Panc1 (cell line): Measurements from ENCODE around the gene GCNA.

ENCODE experiments used
- POLR2AphosphoS5 ChIP-seq: IDR thresholded peaks from 2 replicates; pipeline ENCODE4 v1.6.1; 2012; ENCODE audit warnings: mild to moderate bottlenecking, low read depth, low read length, moderate library complexity
- REST ChIP-seq, 2 experiments: IDR thresholded peaks; 2 replicates each; pipeline ENCODE4 v1.6.1; 2011 to 2012; ENCODE audit warnings: low read depth in 2 of 2, control low read depth in 1 of 2, low read length in 1 of 2, mild to moderate bottlenecking in 1 of 2, moderate library complexity in 1 of 2; ENCODE audit not compliant: insufficient read depth in 1 of 2
- SIN3A ChIP-seq: IDR thresholded peaks from 2 replicates; pipeline ENCODE4 v1.6.1; 2012; ENCODE audit warnings: low read depth, mild to moderate bottlenecking, low read length, moderate library complexity, borderline replicate concordance; ENCODE audit not compliant: insufficient read depth
- TF ChIP-seq, protein P1 (sequence below): fragments of 450-650 bp; IDR thresholded peaks from 2 replicates; pipeline ENCODE4 v1.5.1; 2017; ENCODE audit warnings: mild to moderate bottlenecking

- TF ChIP-seq, protein P1, sequence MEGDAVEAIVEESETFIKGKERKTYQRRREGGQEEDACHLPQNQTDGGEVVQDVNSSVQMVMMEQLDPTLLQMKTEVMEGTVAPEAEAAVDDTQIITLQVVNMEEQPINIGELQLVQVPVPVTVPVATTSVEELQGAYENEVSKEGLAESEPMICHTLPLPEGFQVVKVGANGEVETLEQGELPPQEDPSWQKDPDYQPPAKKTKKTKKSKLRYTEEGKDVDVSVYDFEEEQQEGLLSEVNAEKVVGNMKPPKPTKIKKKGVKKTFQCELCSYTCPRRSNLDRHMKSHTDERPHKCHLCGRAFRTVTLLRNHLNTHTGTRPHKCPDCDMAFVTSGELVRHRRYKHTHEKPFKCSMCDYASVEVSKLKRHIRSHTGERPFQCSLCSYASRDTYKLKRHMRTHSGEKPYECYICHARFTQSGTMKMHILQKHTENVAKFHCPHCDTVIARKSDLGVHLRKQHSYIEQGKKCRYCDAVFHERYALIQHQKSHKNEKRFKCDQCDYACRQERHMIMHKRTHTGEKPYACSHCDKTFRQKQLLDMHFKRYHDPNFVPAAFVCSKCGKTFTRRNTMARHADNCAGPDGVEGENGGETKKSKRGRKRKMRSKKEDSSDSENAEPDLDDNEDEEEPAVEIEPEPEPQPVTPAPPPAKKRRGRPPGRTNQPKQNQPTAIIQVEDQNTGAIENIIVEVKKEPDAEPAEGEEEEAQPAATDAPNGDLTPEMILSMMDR, result no peak
- no peak for TF ChIP-seq POLR2AphosphoS5
- no peak for TF ChIP-seq REST (IDR thresholded peaks at IDR 0.05; ENCODE audit: insufficient read depth in 1 of 2, low read depth in 2 of 2, low read length in 1 of 2)
- TF ChIP-seq SIN3A, result no peak
These were observed 35.8 kb upstream of the GCNA start for GRCh38 chrX:71542411-71542810.
